Neural progenitor cell (in vitro differentiated cells): ENCODE measurements around the gene GSAP.

Experiments
- CTCF ChIP-seq: fragments of 200-600 bp; sonication (generic); IDR thresholded peaks from 2 replicates; pipeline ENCODE4 v1.5.1; 2017; ENCODE audit warnings: antibody characterized with exemption, mild to moderate bottlenecking
- EZH2 ChIP-seq: fragments of 200-600 bp; sonication (generic); IDR thresholded peaks from 2 replicates; pipeline ENCODE4 v1.6.1; 2017; ENCODE audit warnings: antibody characterized with exemption, mild to moderate bottlenecking, moderate library complexity

GRCh38 chr7:77426521-77427051 lies 10.4 kb upstream of the GSAP start:
- TF ChIP-seq CTCF (no peak), EZH2 (no peak)
